MM.1S (cell line): ENCODE data around the gene PODXL2.

Source experiments
- DNase-seq: peaks from one replicate; pipeline ENCODE4 v3.0.0-alpha.2; 2015
- H2AFZ ChIP-seq: fragments of 300-600 bp; sonication (generic); 2 replicates; pipeline ENCODE4 v1.6.0; 2016; ENCODE audit warnings: antibody characterized with exemption, low read length
- H3F3A ChIP-seq: fragments of 300-600 bp; sonication (generic); 2 replicates; pipeline ENCODE4 v1.6.1; 2016; ENCODE audit warnings: mild to moderate bottlenecking, antibody characterized with exemption, low read length, moderate library complexity, mixed read lengths; ENCODE audit not compliant: insufficient read depth
- H3K27ac ChIP-seq: fragments of 300-600 bp; sonication (generic); 2 replicates; pipeline ENCODE4 v1.5.1; 2016; ENCODE audit warnings: mild to moderate bottlenecking, low read length
- H3K27me3 ChIP-seq: fragments of 300-600 bp; sonication (generic); replicated peaks from 2 replicates; pipeline ENCODE4 v1.6.0; 2016; ENCODE audit warnings: low read length; ENCODE audit not compliant: insufficient read depth
- H3K36me3 ChIP-seq: fragments of 300-600 bp; sonication (generic); replicated peaks from 2 replicates; pipeline ENCODE4 v1.6.1; 2016; ENCODE audit warnings: mild to moderate bottlenecking, low read length, mixed read lengths; ENCODE audit not compliant: insufficient read depth
- H3K4me1 ChIP-seq: fragments of 300-600 bp; sonication (generic); 2 replicates; pipeline ENCODE4 v1.6.1; 2016; ENCODE audit warnings: low read length, mixed read lengths
- H3K4me2 ChIP-seq: fragments of 300-600 bp; sonication (generic); 2 replicates; pipeline ENCODE4 v1.6.0; 2016; ENCODE audit warnings: low read depth, low read length
- H3K4me3 ChIP-seq: fragments of 300-600 bp; sonication (generic); 2 replicates; pipeline ENCODE4 v1.5.1; 2016; ENCODE audit warnings: low read length, mixed read lengths
- H3K79me2 ChIP-seq: fragments of 300-600 bp; sonication (generic); 2 replicates; pipeline ENCODE4 v1.6.1; 2016; ENCODE audit warnings: mixed run types, low read length, mixed read lengths
- H3K9ac ChIP-seq: fragments of 300-600 bp; sonication (generic); 2 replicates; pipeline ENCODE4 v1.6.1; 2016; ENCODE audit warnings: low read length, mixed read lengths
- H3K9me2 ChIP-seq: fragments of 300-600 bp; sonication (generic); replicated peaks from 2 replicates; pipeline ENCODE4 v1.6.1; 2016; ENCODE audit warnings: mild to moderate bottlenecking, low read length, mixed read lengths; ENCODE audit not compliant: insufficient read depth
- H3K9me3 ChIP-seq: fragments of 300-600 bp; sonication (generic); replicated peaks from 2 replicates; pipeline ENCODE4 v1.6.1; 2016; ENCODE audit warnings: mild to moderate bottlenecking, low read length, mixed read lengths; ENCODE audit not compliant: insufficient read depth
- H4K20me1 ChIP-seq: fragments of 300-600 bp; sonication (generic); 2 replicates; pipeline ENCODE4 v1.6.1; 2016; ENCODE audit warnings: mild to moderate bottlenecking, low read length, moderate library complexity, mixed read lengths; ENCODE audit not compliant: insufficient read depth
- CTCF ChIP-seq: fragments of 300-600 bp; sonication (generic); IDR thresholded peaks from 2 replicates; pipeline ENCODE4 v1.5.1; 2016; ENCODE audit warnings: antibody characterized with exemption, low read length, mixed read lengths
- EZH2 ChIP-seq: fragments of 300-600 bp; sonication (generic); optimal IDR thresholded peaks from 2 replicates; pipeline ENCODE3; 2017; ENCODE audit warnings: low read depth, mild to moderate bottlenecking, antibody characterized with exemption, low read length, mixed read lengths
- EZH2phosphoT487 ChIP-seq: fragments of 300-600 bp; sonication (generic); IDR thresholded peaks from 2 replicates; pipeline ENCODE4 v1.6.1; 2018; ENCODE audit warnings: antibody characterized with exemption, low read length

PODXL2 gene

GRCh38 chr3:127694467-127695215 lies 65.7 kb downstream of the PODXL2 start:
- peak; percentile 43 for DNase-seq
- Histone ChIP-seq H3K27ac (no peak overlapping the region), H3K9ac (no peak overlapping the region), H3K9me3 (no peaks in the 10 kb centered on the region), H3K4me2 (no peak overlapping the region), H3K27me3 (no peaks in the 10 kb centered on the region), H3K9me2 (no peaks in the 10 kb centered on the region), H4K20me1 (no peaks in the 10 kb centered on the region), H3K4me3 (no peak overlapping the region), H3K36me3 (no peaks in the 10 kb centered on the region), H3K79me2 (no peaks in the 10 kb centered on the region), H3K4me1 (no peaks in the 10 kb centered on the region), H3F3A (no peaks in the 10 kb centered on the region), H2AFZ (no peak overlapping the region)
- TF ChIP-seq EZH2: no peak
- TF ChIP-seq EZH2phosphoT487: no peak
- TF ChIP-seq CTCF: peak; percentile 28

GRCh38 chr3:127697551-127698240 lies 68.7 kb downstream of the PODXL2 start:
- Histone ChIP-seq H2AFZ (peak overlapping the region; percentile 82), H3F3A (no peaks in the 10 kb centered on the region), H3K4me1 (no peaks in the 10 kb centered on the region), H3K79me2 (no peaks in the 10 kb centered on the region), H3K27ac (no peak overlapping the region), H3K9me3 (no peaks in the 10 kb centered on the region), H3K9me2 (no peaks in the 10 kb centered on the region), H3K4me2 (0 out of 2 replicates have a peak overlapping the region, but pooled peaks have one; percentile 16), H3K4me3 (no peak overlapping the region), H3K9ac (no peak overlapping the region), H3K36me3 (no peaks in the 10 kb centered on the region), H4K20me1 (no peaks in the 10 kb centered on the region), H3K27me3 (no peaks in the 10 kb centered on the region)
- TF ChIP-seq EZH2 (no peak), CTCF (no peak), EZH2phosphoT487 (no peak)
- DNase-seq: peak; percentile 52

GRCh38 chr3:127698286-127698685 lies 69.3 kb downstream of the PODXL2 start:
- TF ChIP-seq EZH2 (no peak), CTCF (no peak), EZH2phosphoT487 (no peak)
- Histone ChIP-seq H2AFZ (no peak overlapping the region), H3K4me1 (no peaks in the 10 kb centered on the region), H3K9ac (no peak overlapping the region), H3K27me3 (no peaks in the 10 kb centered on the region), H3K9me3 (no peaks in the 10 kb centered on the region), H3K9me2 (no peaks in the 10 kb centered on the region), H3K27ac (no peak overlapping the region), H3K4me2 (no peak overlapping the region), H3K79me2 (no peaks in the 10 kb centered on the region), H4K20me1 (no peaks in the 10 kb centered on the region), H3F3A (no peaks in the 10 kb centered on the region), H3K36me3 (no peaks in the 10 kb centered on the region), H3K4me3 (no peak overlapping the region)
- DNase-seq: no peak
